Kidney epithelial cell (primary cell): ENCODE data around the gene NPC2. TPM values are rescaled to one million over a fixed set of nuclear protein-coding genes. Genes with fewer than 3 reads are reported as not detected.
"Not testable (repeated sequence)": the region's sequence is repeated elsewhere in the genome, so short reads cannot be mapped to it uniquely, and the experiment has no call there.

Experiments
- DNase-seq: peaks from one replicate; pipeline ENCODE4 v3.0.0-alpha.2; 2010; ENCODE audit warnings: low read depth
- H3K27me3 ChIP-seq: 2 replicates; pipeline ENCODE4 v1.6.0; 2011; ENCODE audit warnings: low read length; ENCODE audit not compliant: control insufficient read depth, insufficient read depth
- H3K36me3 ChIP-seq: 2 replicates; pipeline ENCODE4 v1.5.1; 2011; ENCODE audit warnings: low read length; ENCODE audit not compliant: control insufficient read depth, insufficient read depth
- H3K4me3 ChIP-seq: 2 replicates; pipeline ENCODE4 v1.5.1; 2011; ENCODE audit warnings: low read depth, mild to moderate bottlenecking, control low read depth, low read length
- CTCF ChIP-seq: IDR thresholded peaks from 2 replicates; pipeline ENCODE4 v1.5.1; 2011; ENCODE audit warnings: mild to moderate bottlenecking, moderate library complexity, low read length, control low read depth, inconsistent platforms; ENCODE audit not compliant: insufficient read depth, poor library complexity, severe bottlenecking
- total RNA-seq: library from RNA; depleted of rRNA; stranded (reverse); fragments of >200 nt; gene quantifications from 2 replicates; pipeline ENCODE4 v1.2.3, GENCODE V29; 2015

Gene NPC2
- total RNA-seq, 1 donor from 2014 or later = 415 TPM

- no peak for DNase-seq
- H3K36me3 ChIP-seq = no peaks in the 10 kb centered on the region
- H3K4me3 ChIP-seq = no peak overlapping the region
- TF ChIP-seq CTCF = no peak
- peaks cover 9% of the 10 kb centered on the region for H3K27me3 ChIP-seq
These were observed 30.1 kb downstream of the NPC2 start for GRCh38 chr14:74462993-74463392.

- no peak for DNase-seq
- Histone ChIP-seq H3K27me3 (peaks cover 15% of the 10 kb centered on the region), H3K4me3 (no peak overlapping the region), H3K36me3 (no peaks in the 10 kb centered on the region)
- TF ChIP-seq CTCF = no peak
These were observed 33.1 kb downstream of the NPC2 start for GRCh38 chr14:74459976-74460375.

- H3K4me3 ChIP-seq = no peak overlapping the region
- DNase-seq = peak; percentile 2
- H3K36me3 ChIP-seq = no peaks in the 10 kb centered on the region
- H3K27me3 ChIP-seq = peaks cover 18% of the 10 kb centered on the region
- peak; percentile 77 for TF ChIP-seq CTCF
These were observed 33.7 kb downstream of the NPC2 start for GRCh38 chr14:74459289-74459946.

- no peak for DNase-seq
- H3K27me3 ChIP-seq = peaks cover 13% of the 10 kb centered on the region
- no peaks in the 10 kb centered on the region for H3K36me3 ChIP-seq
These were observed 35.6 kb downstream of the NPC2 start for GRCh38 chr14:74457565-74457895.

GRCh38 chr14:74456684-74457564 is 36.2 kb downstream of the NPC2 start:
- Histone ChIP-seq H3K36me3 (no peaks in the 10 kb centered on the region), H3K4me3 (no peak overlapping the region), H3K27me3 (peaks cover 13% of the 10 kb centered on the region)
- DNase-seq = no peak
- TF ChIP-seq CTCF = no peak

More at GRCh38 chr14:74457565-74457895, 35.6 kb downstream of the NPC2 start:
- no peak for TF ChIP-seq CTCF
- no peak overlapping the region for H3K4me3 ChIP-seq

GRCh38 chr14:74454397-74454796 is 38.7 kb downstream of the NPC2 start:
- not testable (repeated sequence) for DNase-seq, H3K4me3 ChIP-seq, H3K36me3 ChIP-seq
- H3K27me3 ChIP-seq = peaks cover 13% of the 10 kb centered on the region
